H9 (cell line): ENCODE data around the gene TRIM17. TPM values are rescaled to one million over a fixed set of nuclear protein-coding genes. Genes with fewer than 3 reads are reported as not detected.

Experiments
- DNase-seq: peaks from one replicate; pipeline ENCODE4 v3.0.0-alpha.2; 2017
- H2AFZ ChIP-seq: one replicate; pipeline ENCODE4 v1.6.1; 2013; ENCODE audit warnings: mild to moderate bottlenecking, low read length, control low read depth, moderate library complexity
- H2AK5ac ChIP-seq: 2 replicates; pipeline ENCODE4 v1.6.1; 2013; ENCODE audit warnings: low read length, control low read depth, mixed read lengths; ENCODE audit not compliant: insufficient read length
- H2BK120ac ChIP-seq: one replicate; pipeline ENCODE4 v1.6.1; 2013; ENCODE audit warnings: low read depth, mild to moderate bottlenecking, low read length, control low read depth, inconsistent platforms; ENCODE audit not compliant: poor library complexity, severe bottlenecking
- H2BK12ac ChIP-seq: 2 replicates; pipeline ENCODE4 v1.6.1; 2013; ENCODE audit warnings: low read length, control low read depth, mixed read lengths, low read depth; ENCODE audit not compliant: insufficient read length
- H2BK15ac ChIP-seq: 2 replicates; pipeline ENCODE4 v1.6.1; 2013; ENCODE audit warnings: low read depth, low read length, control low read depth
- H2BK20ac ChIP-seq: one replicate; pipeline ENCODE4 v1.6.1; 2013; ENCODE audit warnings: low read depth, mild to moderate bottlenecking, low read length, control low read depth, inconsistent platforms; ENCODE audit not compliant: poor library complexity, severe bottlenecking
- H2BK5ac ChIP-seq: 2 replicates; pipeline ENCODE4 v1.6.1; 2013; ENCODE audit warnings: low read length, control low read depth, mixed read lengths; ENCODE audit not compliant: insufficient read length
- H3K14ac ChIP-seq: 2 replicates; pipeline ENCODE4 v1.6.1; 2013; ENCODE audit warnings: low read length, control low read depth; ENCODE audit not compliant: insufficient read depth
- H3K18ac ChIP-seq: 2 replicates; pipeline ENCODE4 v1.6.1; 2013; ENCODE audit warnings: low read depth, mild to moderate bottlenecking, mixed read lengths, low read length, control low read depth; ENCODE audit not compliant: insufficient read length
- H3K23ac ChIP-seq: 2 replicates; pipeline ENCODE4 v1.6.1; 2013; ENCODE audit warnings: low read length, control low read depth, mixed read lengths, low read depth; ENCODE audit not compliant: insufficient read length
- H3K23me2 ChIP-seq: 2 replicates; pipeline ENCODE4 v1.6.1; 2013; ENCODE audit warnings: low read depth, mild to moderate bottlenecking, mixed read lengths, low read length, control low read depth; ENCODE audit not compliant: insufficient read length, poor library complexity, severe bottlenecking
- H3K27ac ChIP-seq: 2 replicates; pipeline ENCODE4 v1.5.1; 2013; ENCODE audit warnings: low read length, control low read depth, mixed read lengths, low read depth; ENCODE audit not compliant: insufficient read length
- H3K27me3 ChIP-seq: 2 replicates; pipeline ENCODE4 v1.6.1; 2013; ENCODE audit warnings: low read length, control low read depth, inconsistent platforms; ENCODE audit not compliant: insufficient read depth
- H3K4ac ChIP-seq: 2 replicates; pipeline ENCODE4 v1.6.1; 2013; ENCODE audit warnings: low read depth, mild to moderate bottlenecking, control low read depth, inconsistent platforms, low read length, moderate library complexity
- H3K4me1 ChIP-seq: 2 replicates; pipeline ENCODE4 v1.6.1; 2013; ENCODE audit warnings: low read length, control low read depth, inconsistent platforms; ENCODE audit not compliant: insufficient read depth
- H3K4me2 ChIP-seq: 2 replicates; pipeline ENCODE4 v1.6.1; 2013; ENCODE audit warnings: low read length, control low read depth, mixed read lengths; ENCODE audit not compliant: insufficient read length, insufficient read depth
- H3K56ac ChIP-seq: 2 replicates; pipeline ENCODE4 v1.6.1; 2013; ENCODE audit warnings: low read depth, mild to moderate bottlenecking, mixed read lengths, low read length, control low read depth; ENCODE audit not compliant: insufficient read length
- H3K79me1 ChIP-seq: 2 replicates; pipeline ENCODE4 v1.6.1; 2013; ENCODE audit warnings: low read depth, mild to moderate bottlenecking, moderate library complexity, low read length, control low read depth, inconsistent platforms; ENCODE audit not compliant: insufficient read depth, poor library complexity, severe bottlenecking
- H3K79me2 ChIP-seq: 2 replicates; pipeline ENCODE4 v1.6.1; 2013; ENCODE audit warnings: low read length, control low read depth, inconsistent platforms; ENCODE audit not compliant: insufficient read depth
- H3K9ac ChIP-seq: 2 replicates; pipeline ENCODE4 v1.6.1; 2013; ENCODE audit warnings: low read length, control low read depth, mixed read lengths; ENCODE audit not compliant: insufficient read length; ENCODE audit errors: extremely low read depth
- H3K9me3 ChIP-seq: one replicate; pipeline ENCODE4 v1.6.1; 2013; ENCODE audit warnings: low read depth, low read length, inconsistent platforms; ENCODE audit not compliant: control insufficient read depth
- H3T11ph ChIP-seq: one replicate; pipeline ENCODE4 v1.6.1; 2013; ENCODE audit warnings: mild to moderate bottlenecking, low read length, control low read depth, inconsistent platforms
- H4K20me1 ChIP-seq: one replicate; pipeline ENCODE4 v1.6.1; 2013; ENCODE audit not compliant: control insufficient read depth, insufficient read length, insufficient read depth
- H4K5ac ChIP-seq: 2 replicates; pipeline ENCODE4 v1.6.1; 2013; ENCODE audit warnings: low read depth, mild to moderate bottlenecking, mixed read lengths, low read length, control low read depth; ENCODE audit not compliant: insufficient read length
- H4K8ac ChIP-seq: replicated peaks from 2 replicates; pipeline ENCODE4 v1.6.1; 2013; ENCODE audit warnings: low read length, control low read depth, mixed read lengths, low read depth; ENCODE audit not compliant: insufficient read length
- H4K91ac ChIP-seq: 2 replicates; pipeline ENCODE4 v1.6.1; 2013; ENCODE audit warnings: low read depth, mild to moderate bottlenecking, moderate library complexity, mixed read lengths, low read length, control low read depth; ENCODE audit not compliant: insufficient read length
- H3K27ac Mint-ChIP-seq, 3 experiments: 2 replicates in 2 of 3; 3 replicates in 1 of 3; pipeline ENCODE4 v1.8.0; 2020 to 2021; ENCODE audit warnings: mixed read lengths in 3 of 3, mild to moderate bottlenecking in 1 of 3, moderate library complexity in 1 of 3
- H3K27me3 Mint-ChIP-seq: 2 replicates; pipeline ENCODE4 v1.8.0; 2021; ENCODE audit warnings: low read depth, mild to moderate bottlenecking, moderate library complexity, mixed read lengths
- H3K36me3 Mint-ChIP-seq, 3 experiments: 2 replicates in 2 of 3; 3 replicates in 1 of 3; pipeline ENCODE4 v1.8.0; 2020 to 2021; ENCODE audit warnings: low read depth in 3 of 3, mixed read lengths in 3 of 3; ENCODE audit not compliant: insufficient read depth in 1 of 3
- H3K4me1 Mint-ChIP-seq, 2 experiments: 2 replicates each; pipeline ENCODE4 v1.8.0; 2020; ENCODE audit warnings: mixed read lengths in 2 of 2
- H3K4me3 Mint-ChIP-seq, 2 experiments: 2 replicates in 1 of 2; 3 replicates in 1 of 2; pipeline ENCODE4 v1.8.0; 2020 to 2021; ENCODE audit warnings: mild to moderate bottlenecking in 2 of 2, mixed read lengths in 2 of 2, moderate library complexity in 1 of 2
- H3K9me3 Mint-ChIP-seq, 2 experiments: 2 replicates in 1 of 2; 3 replicates in 1 of 2; pipeline ENCODE4 v1.8.0; 2020; ENCODE audit warnings: mild to moderate bottlenecking in 2 of 2, mixed read lengths in 2 of 2, moderate library complexity in 1 of 2
- CTCF ChIP-seq: fragments of 200-600 bp; sonication (generic); conservative IDR thresholded peaks from 3 replicates; pipeline ENCODE4 v1.8.0; 2021; ENCODE audit warnings: antibody characterized with exemption, mild to moderate bottlenecking
- WGBS: extraction: QIAGEN DNeasy Blood & Tissue Kit; methylation state at CpG from one replicate; pipeline ENCODE4 v1.1.7; 2013; ENCODE audit warnings: missing lambda C conversion rate, low lambda C conversion rate, mixed read lengths; ENCODE audit not compliant: insufficient read length; ENCODE audit errors: extremely low coverage; 5-methylcytosine and 5-hydroxymethylcytosine counted together
- microRNA-seq: library from miRNA; unstranded; fragments of <30 nt; microRNA quantifications from one replicate; pipeline ENCODE4, GENCODE V29; 2020; ENCODE audit warnings: borderline microRNAs expressed
- total RNA-seq: library from RNA; stranded (reverse); gene quantifications from 2 replicates; pipeline ENCODE4 v1.2.1, GENCODE V29; 2021

Gene TRIM17
- total RNA-seq, 1 experiment from 2014 or later = 2.8 TPM

GRCh38 chr1:228358039-228358763, 58.5 kb downstream of the TRIM17 start:
- H3K56ac ChIP-seq = no peak overlapping the region
- H3K9me3 ChIP-seq = no peaks in the 10 kb centered on the region
- Mint-ChIP-seq H3K27ac (no peak overlapping the region), H3K9me3 (no peaks in the 10 kb centered on the region), H3K27me3 (no peaks in the 10 kb centered on the region), H3K4me3 (no peak overlapping the region), H3K4me1 (0 out of 4 replicates have a peak, but pooled peaks cover 0 to 3% of the 10 kb centered on the region in 2 experiments), H3K36me3 (peaks cover 0 to 3% (median 1%) of the 10 kb centered on the region in 3 experiments; a peak in 3 of 7 replicates)
- no peak overlapping the region for H2BK12ac ChIP-seq
- H3K4me1 ChIP-seq = no peaks in the 10 kb centered on the region
- DNase-seq = no peak
- H3K23ac ChIP-seq = no peak overlapping the region
- H4K20me1 ChIP-seq = peaks cover 4% of the 10 kb centered on the region
- no peaks in the 10 kb centered on the region for H3K79me1 ChIP-seq
- no peak overlapping the region for H3K4ac ChIP-seq
- no peak overlapping the region for H2BK20ac ChIP-seq
- H3K27ac ChIP-seq = no peak overlapping the region
- no peak overlapping the region for H2BK120ac ChIP-seq
- H3K79me2 ChIP-seq = no peaks in the 10 kb centered on the region
- no peaks in the 10 kb centered on the region for H3K23me2 ChIP-seq
- no peak overlapping the region for H2BK15ac ChIP-seq
- H3K4me2 ChIP-seq = no peak overlapping the region
- peak overlapping the region; percentile 78 for H4K5ac ChIP-seq
- TF ChIP-seq CTCF = no peak
- H4K8ac ChIP-seq = no peak overlapping the region
- no peak overlapping the region for H2AK5ac ChIP-seq
- no peak overlapping the region for H2BK5ac ChIP-seq
- H3K9ac ChIP-seq = no peak overlapping the region
- no peak overlapping the region for H4K91ac ChIP-seq
- no peak overlapping the region; the same call in 1 of the 2 replicates for H3K14ac ChIP-seq
- no CpG with 5 or more reads among the region's 4 CpGs for WGBS
- H3K18ac ChIP-seq = no peak overlapping the region
- no peak overlapping the region for H3T11ph ChIP-seq
- H3K27me3 ChIP-seq = no peaks in the 10 kb centered on the region
- H2AFZ ChIP-seq = no peak overlapping the region

Small RNA genes lying within 50 kb of the gene (microRNA-seq; reads per million reads assigned to microRNA genes)
- not detected for gene MIR4666A
- not detected for gene MIR6742

Other genes starting within 250 kb of the TRIM17 start
- 30.8 and 33.3 TPM in 2 replicates for gene OBSCN, start 208.8 kb downstream of the TRIM17 start, total RNA-seq
- gene TRIM11, start 10.0 kb downstream of the TRIM17 start, total RNA-seq = 38.1 and 41.4 TPM in 2 replicates
- 63.4 and 67.2 TPM in 2 replicates for gene RNF187, start 70.5 kb upstream of the TRIM17 start, total RNA-seq